H1 (cell line): ENCODE measurements around the gene ELOVL6. TPM values are rescaled to one million over a fixed set of nuclear protein-coding genes. Genes with fewer than 3 reads are reported as not detected.

Experiments used
- CTCF ChIA-PET: fragments of 300-600 bp; sonication (Branson Sonifier 250); formaldehyde crosslinking; loops from one replicate; lab custom pipeline; 2021; ENCODE audit not compliant: partially characterized antibody; lab: Charles Lee
- POLR2A ChIA-PET: fragments of 300-600 bp; sonication (Branson Sonifier 250); formaldehyde crosslinking; loops from one replicate; lab custom pipeline; 2021; ENCODE audit warnings: inconsistent platforms; ENCODE audit not compliant: partially characterized antibody; lab: Charles Lee
- DNase-seq, 2 experiments: peaks; one replicate each; pipeline versions ENCODE4 v3.0.0 to v3.0.0-alpha.2; 2010 to 2022; ENCODE audit warnings: low spot score in 2 of 2, low read depth in 1 of 2, mixed read lengths in 1 of 2
- FAIRE-seq: peaks from 2 replicates; lab custom pipeline; 2011; peaks lifted over from hg19 to GRCh38; lab: Jason Lieb, UNC
- H2AFZ ChIP-seq: 2 replicates; pipeline ENCODE4 v1.8.1; 2012; ENCODE audit warnings: low read length, inconsistent platforms
- H2AK5ac ChIP-seq: 2 replicates; pipeline ENCODE4 v1.6.1; 2013; ENCODE audit warnings: low read depth, low read length
- H2BK120ac ChIP-seq: replicated peaks from 2 replicates; pipeline ENCODE3; 2013; ENCODE audit warnings: low read depth, low read length, inconsistent platforms
- H2BK12ac ChIP-seq: 2 replicates; pipeline ENCODE4 v1.6.1; 2013; ENCODE audit warnings: low read depth, low read length
- H2BK15ac ChIP-seq: 2 replicates; pipeline ENCODE4 v1.6.1; 2013; ENCODE audit warnings: low read length
- H2BK20ac ChIP-seq: 2 replicates; pipeline ENCODE4 v1.6.1; 2013; ENCODE audit warnings: low read length
- H2BK5ac ChIP-seq: 2 replicates; pipeline ENCODE4 v1.6.1; 2013; ENCODE audit warnings: low read depth, low read length
- H3K14ac ChIP-seq: 2 replicates; pipeline ENCODE4 v1.6.1; 2013; ENCODE audit warnings: inconsistent platforms; ENCODE audit not compliant: insufficient read length
- H3K18ac ChIP-seq: 2 replicates; pipeline ENCODE4 v1.6.1; 2013; ENCODE audit warnings: low read length; ENCODE audit errors: extremely low read depth
- H3K23ac ChIP-seq: 2 replicates; pipeline ENCODE4 v1.6.1; 2013; ENCODE audit warnings: inconsistent platforms; ENCODE audit not compliant: insufficient read length
- H3K23me2 ChIP-seq: 2 replicates; pipeline ENCODE4 v1.6.1; 2013; ENCODE audit warnings: low read depth, low read length
- H3K27ac ChIP-seq: 2 replicates; pipeline ENCODE4 v1.6.1; 2011; ENCODE audit warnings: low read depth, low read length, inconsistent platforms
- H3K27me3 ChIP-seq, 4 experiments: replicated peaks in 1 of 4; 1 replicate in 1 of 4; 2 replicates in 3 of 4; pipeline versions ENCODE4 v1.6.1 to v1.8.1; 2011 to 2013; ENCODE audit warnings: low read length in 3 of 4, mild to moderate bottlenecking in 3 of 4, inconsistent platforms in 2 of 4, mixed read lengths in 2 of 4, moderate library complexity in 1 of 4; ENCODE audit not compliant: control insufficient read depth in 3 of 4, insufficient read depth in 3 of 4; ENCODE audit errors: extremely low read depth in 1 of 4
- H3K36me3 ChIP-seq, 4 experiments: 2 replicates each; pipeline versions ENCODE4 v1.6.1 to v1.8.1; 2011 to 2013; ENCODE audit warnings: mild to moderate bottlenecking in 4 of 4, low read length in 3 of 4, moderate library complexity in 2 of 4, control low read depth in 1 of 4, inconsistent platforms in 1 of 4; ENCODE audit not compliant: insufficient read depth in 4 of 4, control insufficient read depth in 2 of 4
- H3K4ac ChIP-seq: replicated peaks from 2 replicates; pipeline ENCODE3; 2013; ENCODE audit warnings: low read length, low read depth, mixed read lengths, inconsistent platforms; ENCODE audit not compliant: insufficient read length
- H3K4me1 ChIP-seq, 4 experiments: replicated peaks in 1 of 4; 1 replicate in 1 of 4; 2 replicates in 3 of 4; pipeline versions ENCODE4 v1.6.1 to v1.8.1; 2011 to 2013; ENCODE audit warnings: low read length in 3 of 4, inconsistent platforms in 2 of 4, mixed read lengths in 1 of 4; ENCODE audit not compliant: insufficient read depth in 4 of 4, control insufficient read depth in 3 of 4
- H3K4me2 ChIP-seq, 2 experiments: 2 replicates each; pipeline versions ENCODE4 v1.6.1 to v1.8.1; 2011 to 2013; ENCODE audit warnings: low read depth in 2 of 2, low read length in 2 of 2, control low read depth in 1 of 2, inconsistent platforms in 1 of 2, mild to moderate bottlenecking in 1 of 2; ENCODE audit not compliant: insufficient read depth in 1 of 2
- H3K4me3 ChIP-seq, 4 experiments: fragments of 200-600, 300-600 bp in 1 of 4; sonication (generic), shearing (Covaris generic), sonication (Bioruptor Twin) in 1 of 4; 2 replicates each; pipeline versions ENCODE4 v1.5.1 to v1.8.1; 2011 to 2016; ENCODE audit warnings: low read length in 4 of 4, low read depth in 3 of 4, control low read depth in 2 of 4, inconsistent platforms in 2 of 4, mild to moderate bottlenecking in 2 of 4, mixed read lengths in 1 of 4, moderate library complexity in 1 of 4; ENCODE audit not compliant: insufficient read depth in 2 of 4; ENCODE audit errors: extremely low read depth in 1 of 4
- H3K56ac ChIP-seq: replicated peaks from 2 replicates; pipeline ENCODE3; 2013; ENCODE audit warnings: low read depth, mild to moderate bottlenecking, mixed read lengths, low read length, inconsistent platforms; ENCODE audit not compliant: insufficient read length
- H3K79me1 ChIP-seq: 2 replicates; pipeline ENCODE4 v1.6.1; 2013; ENCODE audit warnings: low read depth, low read length, control low read depth
- H3K79me2 ChIP-seq, 2 experiments: 2 replicates each; pipeline versions ENCODE4 v1.6.1 to v1.8.1; 2012 to 2013; ENCODE audit warnings: low read length in 2 of 2, mild to moderate bottlenecking in 2 of 2, inconsistent platforms in 1 of 2; ENCODE audit not compliant: insufficient read depth in 2 of 2, control insufficient read depth in 1 of 2
- H3K9ac ChIP-seq, 4 experiments: replicated peaks in 1 of 4; 1 replicate in 1 of 4; 2 replicates in 3 of 4; pipeline versions ENCODE4 v1.6.1 to v1.8.1; 2011 to 2013; ENCODE audit warnings: low read depth in 3 of 4, low read length in 3 of 4, control low read depth in 2 of 4, mild to moderate bottlenecking in 2 of 4, moderate library complexity in 2 of 4, inconsistent platforms in 1 of 4; ENCODE audit errors: extremely low read depth in 1 of 4
- H3K9me3 ChIP-seq, 2 experiments: 2 replicates each; pipeline versions ENCODE4 v1.6.1 to v1.8.1; 2012 to 2013; ENCODE audit warnings: mild to moderate bottlenecking in 2 of 2, moderate library complexity in 2 of 2, control low read depth in 1 of 2, inconsistent platforms in 1 of 2, low read depth in 1 of 2, low read length in 1 of 2, mixed read lengths in 1 of 2; ENCODE audit not compliant: insufficient read depth in 2 of 2
- H4K20me1 ChIP-seq, 2 experiments: replicated peaks in 1 of 2; 2 replicates each; pipeline versions ENCODE3 to v1.8.1; 2011 to 2013; ENCODE audit warnings: inconsistent platforms in 2 of 2, low read length in 2 of 2, mild to moderate bottlenecking in 1 of 2; ENCODE audit not compliant: insufficient read depth in 2 of 2, control insufficient read depth in 1 of 2
- H4K5ac ChIP-seq: 2 replicates; pipeline ENCODE4 v1.6.1; 2013; ENCODE audit warnings: low read length, low read depth, mixed read lengths, inconsistent platforms; ENCODE audit not compliant: insufficient read length
- H4K8ac ChIP-seq: 2 replicates; pipeline ENCODE4 v1.8.0; 2013; ENCODE audit warnings: mild to moderate bottlenecking, moderate library complexity, low read length, inconsistent platforms; ENCODE audit not compliant: insufficient read depth; ENCODE audit errors: extremely low read depth
- H4K91ac ChIP-seq: replicated peaks from 2 replicates; pipeline ENCODE3; 2013; ENCODE audit warnings: low read length, mixed read lengths, inconsistent platforms; ENCODE audit not compliant: insufficient read length
- BRCA1 ChIP-seq: IDR thresholded peaks from 2 replicates; pipeline ENCODE4 v1.6.1; 2012; ENCODE audit warnings: low read depth, low read length, improper control_type of control experiment
- CBX8 ChIP-seq: fragments of 300-800, 300-1000 bp; sonication (generic); IDR thresholded peaks from 2 replicates; pipeline ENCODE4 v1.7.1; 2016; ENCODE audit warnings: low read depth, low read length, borderline replicate concordance
- CEBPB ChIP-seq: IDR thresholded peaks from 2 replicates; pipeline ENCODE4 v1.6.1; 2012; ENCODE audit warnings: low read depth, low read length
- CHD2 ChIP-seq: IDR thresholded peaks from 2 replicates; pipeline ENCODE4 v1.6.1; 2012; ENCODE audit warnings: low read length, improper control_type of control experiment
- CTCF ChIP-seq, 3 experiments: IDR thresholded peaks; 1 replicate in 2 of 3; 2 replicates in 1 of 3; pipeline versions ENCODE4 v1.5.1 to v1.6.1; 2011; ENCODE audit warnings: low read length in 3 of 3, mild to moderate bottlenecking in 3 of 3, inconsistent platforms in 2 of 3, low read depth in 1 of 3, moderate library complexity in 1 of 3; ENCODE audit not compliant: insufficient read depth in 1 of 3; ENCODE audit errors: control extremely low read depth in 1 of 3
- EP300 ChIP-seq, 2 experiments: IDR thresholded peaks; 1 replicate in 1 of 2; 2 replicates in 1 of 2; pipeline ENCODE4 v1.6.1; 2011 to 2012; ENCODE audit warnings: low read depth in 2 of 2, low read length in 2 of 2, mild to moderate bottlenecking in 2 of 2, borderline replicate concordance in 1 of 2, inconsistent platforms in 1 of 2, moderate library complexity in 1 of 2
- GABPA ChIP-seq: IDR thresholded peaks from 2 replicates; pipeline ENCODE4 v1.6.1; 2011; ENCODE audit warnings: mild to moderate bottlenecking, low read length, moderate library complexity, borderline replicate concordance; ENCODE audit not compliant: insufficient read depth
- GTF2F1 ChIP-seq: IDR thresholded peaks from 2 replicates; pipeline ENCODE4 v1.6.1; 2012; ENCODE audit warnings: low read depth, low read length, improper control_type of control experiment, borderline replicate concordance
- JUN ChIP-seq: IDR thresholded peaks from 2 replicates; pipeline ENCODE4 v1.6.1; 2011; ENCODE audit warnings: low read depth, mild to moderate bottlenecking, improper control_type of control experiment, low read length
- KDM4A ChIP-seq: IDR thresholded peaks from one replicate; pipeline ENCODE4 v1.7.1; 2012; ENCODE audit warnings: low read depth, mild to moderate bottlenecking, moderate library complexity, low read length, inconsistent platforms; ENCODE audit not compliant: severe bottlenecking
- TAF1 ChIP-seq: IDR thresholded peaks from 2 replicates; pipeline ENCODE4 v1.6.1; 2011; ENCODE audit warnings: mild to moderate bottlenecking, low read depth, low read length
- WGBS, 2 experiments: shearing (Covaris generic) in 1 of 2; methylation state at CpG; one replicate each; pipeline versions ENCODE4 v1.1.6 to v1.1.7; 2013 to 2015; ENCODE audit warnings: low lambda C conversion rate in 2 of 2, mixed read lengths in 2 of 2, inconsistent platforms in 1 of 2, low coverage in 1 of 2, missing lambda C conversion rate in 1 of 2; ENCODE audit not compliant: insufficient replicate concordance in 2 of 2, insufficient coverage in 1 of 2, insufficient read length in 1 of 2; ENCODE audit errors: extremely low coverage in 1 of 2, missing lambda C conversion rate in 1 of 2; 5-methylcytosine and 5-hydroxymethylcytosine counted together
- polyA plus RNA-seq, 7 experiments: library from polyadenylated mRNA; depleted of rRNA in 3 of 7; stranded (reverse) in 5 of 7; unstranded in 2 of 7; fragments of >200 nt in 5 of 7; fragments of 200-250 nt in 2 of 7; gene quantifications; 1 replicate in 5 of 7; 2 replicates in 1 of 7; 4 replicates in 1 of 7; pipeline versions ENCODE4 v1.2.1 to v1.2.3, GENCODE V29; 2011 to 2013; ENCODE audit warnings: missing spikeins in 2 of 7, mixed read lengths in 2 of 7
- total RNA-seq: library from RNA; stranded (reverse); fragmentation: NEBNext Ultra II Directional; extraction: Animal tissue kit (Norgen Biotek cat#: 25700); gene quantifications from 2 replicates; pipeline ENCODE4 v1.2.1, GENCODE V29; 2021

ELOVL6 gene
- total and polyA plus RNA-seq, 2 of the 8 experiments (the other 6 are each of a cell fraction or from before 2014, with no cell fraction given) = 27.8 to 86.6 TPM

- POLR2A ChIA-PET = interaction anchor here (0.6 to 0.8 kb wide), 2 partner anchors 17 to 25 kb away, joined by 3 read pairs; no protein-coding TSS in a partner anchor
- Histone ChIP-seq H3K4me1 (peaks cover 0 to 7% (median 1%) of the 10 kb centered on the region in 4 experiments; a peak in 1 of 7 replicates), H3K23ac (no peak overlapping the region), H3K36me3 (peaks cover 0 to 2% (median 0%) of the 10 kb centered on the region in 4 experiments; a peak in 3 of 8 replicates), H2BK120ac (no peak overlapping the region), H2AK5ac (no peak overlapping the region), H4K5ac (no peak overlapping the region), H3K9ac (no peak overlapping the region), H4K8ac (no peak overlapping the region), H3K4ac (no peak overlapping the region), H2BK20ac (no peak overlapping the region), H3K79me1 (no peaks in the 10 kb centered on the region), H3K79me2 (peaks cover 0 to 18% of the 10 kb centered on the region in 2 experiments; a peak in 2 of 4 replicates), H3K23me2 (no peaks in the 10 kb centered on the region), H3K27ac (no peak overlapping the region), H2BK12ac (no peak overlapping the region), H3K56ac (no peak overlapping the region), H3K14ac (no peak overlapping the region), H3K4me3 (no peak overlapping the region; a peak in 1 of 8 replicates), H3K18ac (no peak overlapping the region), H2BK15ac (no peak overlapping the region), H3K4me2 (no peak overlapping the region), H2AFZ (no peak overlapping the region), H3K9me3 (peaks cover 0 to under 1% of the 10 kb centered on the region in 2 experiments; a peak in 1 of 4 replicates), H4K20me1 (no peaks in the 10 kb centered on the region), H2BK5ac (no peak overlapping the region), H3K27me3 (no peaks in the 10 kb centered on the region), H4K91ac (no peak overlapping the region)
- no peak for FAIRE-seq
- DNase-seq = no peak
- CTCF ChIA-PET = interaction anchor here (1.1 to 2.0 kb wide), 5 partner anchors 9 to 73 kb away, joined by 3 to 12 read pairs (median 5); no protein-coding TSS in a partner anchor
- 91% methylated on average over 6 of the region's 6 CpGs; no CpG with 5 or more reads in 1 of the 2 experiments for WGBS, 2 experiments
- TF ChIP-seq KDM4A = no peak
- no peak for TF ChIP-seq JUN
- TF ChIP-seq GTF2F1 = no peak
- TF ChIP-seq CBX8 = no peak
- no peak for TF ChIP-seq GABPA
- TF ChIP-seq CHD2 = no peak
- no peak for TF ChIP-seq CTCF (IDR thresholded peaks at IDR 0.05; ENCODE audit: control extremely low read depth in 1 of 3, insufficient read depth in 1 of 3, low read depth in 1 of 3, low read length in 3 of 3)
- TF ChIP-seq CEBPB = no peak
- TF ChIP-seq TAF1 = no peak
- no peak for TF ChIP-seq BRCA1
- no peak for TF ChIP-seq EP300 (IDR thresholded peaks at IDR 0.05; ENCODE audit: borderline replicate concordance in 1 of 2, low read depth in 2 of 2, low read length in 2 of 2)
Observed at GRCh38 chr4:110071466-110071865, 126.9 kb downstream of the ELOVL6 start.
